SH-SY5Y (cell line): ENCODE results near the gene VDAC2.

Experiments
- GATA2 ChIP-seq: IDR thresholded peaks from 2 replicates; pipeline ENCODE4 v1.6.1; 2011; ENCODE audit warnings: mild to moderate bottlenecking, low read depth, low read length
- GATA3 ChIP-seq: IDR thresholded peaks from 2 replicates; pipeline ENCODE4 v1.6.1; 2011; ENCODE audit warnings: low read depth, mild to moderate bottlenecking, low read length, moderate library complexity

DNA sequence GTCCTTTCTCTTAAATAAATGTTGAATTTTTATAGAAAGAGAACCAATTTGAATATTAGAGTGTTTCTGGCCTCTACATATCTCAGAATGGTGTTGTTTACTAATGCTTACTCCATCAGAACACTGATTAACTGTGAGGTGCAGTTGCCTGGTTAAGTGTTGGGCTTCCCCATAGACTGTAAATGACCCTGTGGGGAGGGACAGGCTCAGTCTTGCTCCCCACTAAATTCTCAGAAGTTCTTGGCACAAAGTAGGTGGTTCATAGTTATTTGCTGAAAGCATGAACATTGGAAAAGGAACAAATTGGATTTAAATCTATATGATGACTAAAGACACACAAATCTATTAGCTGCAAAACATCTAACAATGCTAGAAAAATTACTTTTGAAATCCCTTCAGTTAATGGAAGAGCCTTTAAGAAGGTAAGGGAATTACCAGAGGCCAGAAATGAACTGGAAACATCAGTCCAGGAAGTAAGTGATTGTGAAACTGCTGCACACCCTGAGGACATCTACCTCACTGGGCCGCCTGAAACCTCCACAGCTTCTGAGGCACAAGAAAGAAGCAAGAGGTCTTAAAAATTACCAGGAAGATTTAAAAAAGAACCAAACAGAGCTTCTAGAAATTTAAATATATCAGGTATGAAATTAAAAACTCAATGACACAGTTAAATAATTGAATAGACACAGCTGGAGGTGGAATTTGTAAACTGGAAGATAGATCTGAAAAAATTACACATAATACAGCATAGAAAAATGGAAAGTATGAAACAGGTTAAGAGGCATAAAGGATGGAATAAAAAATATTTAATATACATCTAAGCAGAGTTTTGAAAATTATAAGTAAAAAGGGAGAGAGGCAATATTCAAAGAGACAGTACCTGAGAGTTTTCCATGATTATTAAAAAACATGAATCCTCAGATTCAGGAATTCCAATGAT is 43.0 kb downstream of the VDAC2 start:
- TF ChIP-seq GATA2 (no peak), GATA3 (no peak)
